Trophoblast cell (in vitro differentiated cells and primary cell): ENCODE results near the gene PDE4D.

ENCODE experiments used
- DNase-seq, 2 donors: peaks; one replicate each; pipeline ENCODE4 v3.0.0-alpha.2; 2016
- H2AFZ ChIP-seq: 2 replicates; pipeline ENCODE4 v1.6.1; 2013; ENCODE audit warnings: low read length, moderate library complexity, mild to moderate bottlenecking; ENCODE audit not compliant: insufficient read depth, poor library complexity
- H2AK5ac ChIP-seq: 2 replicates; pipeline ENCODE4 v1.6.1; 2013; ENCODE audit warnings: mild to moderate bottlenecking, low read length
- H2BK120ac ChIP-seq: 2 replicates; pipeline ENCODE4 v1.6.1; 2013; ENCODE audit warnings: low read length, mild to moderate bottlenecking, moderate library complexity; ENCODE audit not compliant: insufficient read depth, poor library complexity
- H2BK12ac ChIP-seq: 2 replicates; pipeline ENCODE4 v1.6.1; 2013; ENCODE audit warnings: mild to moderate bottlenecking, low read length, moderate library complexity
- H2BK5ac ChIP-seq: 2 replicates; pipeline ENCODE4 v1.6.1; 2013; ENCODE audit warnings: low read length, low read depth, moderate library complexity, mild to moderate bottlenecking; ENCODE audit not compliant: poor library complexity
- H3K14ac ChIP-seq: 2 replicates; pipeline ENCODE4 v1.6.1; 2013; ENCODE audit warnings: mild to moderate bottlenecking, low read length
- H3K18ac ChIP-seq: 2 replicates; pipeline ENCODE4 v1.6.1; 2013; ENCODE audit warnings: mild to moderate bottlenecking, low read length
- H3K23ac ChIP-seq: 2 replicates; pipeline ENCODE4 v1.6.1; 2013; ENCODE audit warnings: low read length
- H3K27ac ChIP-seq: 2 replicates; pipeline ENCODE4 v1.5.1; 2013; ENCODE audit warnings: low read depth, mild to moderate bottlenecking, inconsistent platforms, low read length, moderate library complexity
- H3K27me3 ChIP-seq: 2 replicates; pipeline ENCODE4 v1.6.1; 2013; ENCODE audit warnings: inconsistent platforms, mild to moderate bottlenecking, low read length, moderate library complexity; ENCODE audit not compliant: insufficient read depth
- H3K36me3 ChIP-seq, 2 experiments: 1 replicate in 1 of 2; 2 replicates in 1 of 2; pipeline ENCODE4 v1.6.1; 2013; ENCODE audit warnings: low read length in 2 of 2, mild to moderate bottlenecking in 2 of 2, moderate library complexity in 1 of 2; ENCODE audit not compliant: insufficient read depth in 2 of 2, control insufficient read depth in 1 of 2
- H3K4ac ChIP-seq: 2 replicates; pipeline ENCODE4 v1.6.1; 2013; ENCODE audit warnings: low read depth, mild to moderate bottlenecking, low read length, moderate library complexity
- H3K4me1 ChIP-seq, 2 experiments: 1 replicate in 1 of 2; 2 replicates in 1 of 2; pipeline ENCODE4 v1.6.1; 2013; ENCODE audit warnings: low read length in 2 of 2, mild to moderate bottlenecking in 2 of 2, moderate library complexity in 1 of 2; ENCODE audit not compliant: insufficient read depth in 2 of 2, control insufficient read depth in 1 of 2
- H3K4me2 ChIP-seq: 2 replicates; pipeline ENCODE4 v1.6.1; 2013; ENCODE audit warnings: inconsistent platforms, mild to moderate bottlenecking, low read length, moderate library complexity
- H3K4me3 ChIP-seq: 2 replicates; pipeline ENCODE4 v1.5.1; 2013; ENCODE audit warnings: mild to moderate bottlenecking, low read depth, low read length, inconsistent platforms
- H3K79me1 ChIP-seq: one replicate; pipeline ENCODE4 v1.6.1; 2013; ENCODE audit warnings: low read length
- H3K79me2 ChIP-seq: 2 replicates; pipeline ENCODE4 v1.6.1; 2013; ENCODE audit warnings: low read length, mild to moderate bottlenecking; ENCODE audit not compliant: control insufficient read depth, insufficient read depth, poor library complexity
- H3K9ac ChIP-seq: 2 replicates; pipeline ENCODE4 v1.6.1; 2013; ENCODE audit warnings: mild to moderate bottlenecking, low read length
- H3K9me3 ChIP-seq: 2 replicates; pipeline ENCODE4 v1.6.1; 2013; ENCODE audit warnings: low read depth, mild to moderate bottlenecking, control low read depth, inconsistent platforms, low read length; ENCODE audit not compliant: insufficient read depth
- H4K12ac ChIP-seq: 2 replicates; pipeline ENCODE4 v1.6.1; 2013; ENCODE audit warnings: low read depth, mild to moderate bottlenecking, low read length, moderate library complexity
- H4K8ac ChIP-seq: 2 replicates; pipeline ENCODE4 v1.6.1; 2013; ENCODE audit warnings: low read depth, mild to moderate bottlenecking, low read length, moderate library complexity
- H4K91ac ChIP-seq: one replicate; pipeline ENCODE4 v1.6.1; 2013; ENCODE audit warnings: low read depth, mild to moderate bottlenecking, low read length, moderate library complexity
- WGBS: extraction: QIAGEN DNeasy Blood & Tissue Kit; methylation state at CpG from one replicate; pipeline ENCODE4 v1.1.7; 2013; ENCODE audit warnings: missing lambda C conversion rate; ENCODE audit not compliant: insufficient read length, insufficient coverage; ENCODE audit errors: extremely low coverage; 5-methylcytosine and 5-hydroxymethylcytosine counted together

PDE4D gene

GRCh38 chr5:59036274-59036961, 857.1 kb downstream of the PDE4D start:
- Histone ChIP-seq H3K4me1 (peaks cover 0 to 5% of the 10 kb centered on the region in 2 experiments), H4K12ac (no peak overlapping the region), H2BK120ac (no peak overlapping the region), H3K9ac (no peak overlapping the region), H2AFZ (no peak overlapping the region), H3K18ac (no peak overlapping the region), H3K27ac (no peak overlapping the region), H3K79me2 (peaks cover 12% of the 10 kb centered on the region), H4K91ac (no peak overlapping the region), H3K9me3 (no peaks in the 10 kb centered on the region), H3K14ac (no peak overlapping the region), H3K4me3 (no peak overlapping the region), H2BK12ac (no peak overlapping the region), H3K27me3 (peaks cover 5% of the 10 kb centered on the region), H4K8ac (no peak overlapping the region), H3K36me3 (peaks cover 0 to 3% of the 10 kb centered on the region in 2 experiments), H3K23ac (no peak overlapping the region), H2AK5ac (no peak overlapping the region), H3K79me1 (peaks cover 11% of the 10 kb centered on the region), H3K4me2 (no peak overlapping the region), H2BK5ac (no peak overlapping the region), H3K4ac (no peak overlapping the region)
- DNase-seq = peak; percentile 79 to 85
- WGBS = no CpG with 5 or more reads among the region's 4 CpGs

- Histone ChIP-seq H4K91ac (no peak overlapping the region), H4K8ac (no peak overlapping the region), H3K79me2 (peaks cover 12% of the 10 kb centered on the region), H2BK12ac (no peak overlapping the region), H2BK120ac (no peak overlapping the region), H3K36me3 (peaks cover 2 to 5% of the 10 kb centered on the region in 2 experiments), H2AK5ac (no peak overlapping the region), H2BK5ac (no peak overlapping the region), H3K4me2 (peak overlapping the region; percentile 20), H3K9me3 (no peaks in the 10 kb centered on the region), H3K4ac (no peak overlapping the region), H3K14ac (no peak overlapping the region), H3K9ac (no peak overlapping the region), H3K4me3 (no peak overlapping the region), H3K23ac (no peak overlapping the region), H2AFZ (no peak overlapping the region), H4K12ac (no peak overlapping the region), H3K4me1 (peaks cover 0 to 5% of the 10 kb centered on the region in 2 experiments), H3K27me3 (peaks cover 5% of the 10 kb centered on the region), H3K27ac (no peak overlapping the region), H3K79me1 (peaks cover 11% of the 10 kb centered on the region), H3K18ac (no peak overlapping the region)
- no peak for DNase-seq
Measured at GRCh38 chr5:59035681-59036080, 857.8 kb downstream of the PDE4D start.

DNA sequence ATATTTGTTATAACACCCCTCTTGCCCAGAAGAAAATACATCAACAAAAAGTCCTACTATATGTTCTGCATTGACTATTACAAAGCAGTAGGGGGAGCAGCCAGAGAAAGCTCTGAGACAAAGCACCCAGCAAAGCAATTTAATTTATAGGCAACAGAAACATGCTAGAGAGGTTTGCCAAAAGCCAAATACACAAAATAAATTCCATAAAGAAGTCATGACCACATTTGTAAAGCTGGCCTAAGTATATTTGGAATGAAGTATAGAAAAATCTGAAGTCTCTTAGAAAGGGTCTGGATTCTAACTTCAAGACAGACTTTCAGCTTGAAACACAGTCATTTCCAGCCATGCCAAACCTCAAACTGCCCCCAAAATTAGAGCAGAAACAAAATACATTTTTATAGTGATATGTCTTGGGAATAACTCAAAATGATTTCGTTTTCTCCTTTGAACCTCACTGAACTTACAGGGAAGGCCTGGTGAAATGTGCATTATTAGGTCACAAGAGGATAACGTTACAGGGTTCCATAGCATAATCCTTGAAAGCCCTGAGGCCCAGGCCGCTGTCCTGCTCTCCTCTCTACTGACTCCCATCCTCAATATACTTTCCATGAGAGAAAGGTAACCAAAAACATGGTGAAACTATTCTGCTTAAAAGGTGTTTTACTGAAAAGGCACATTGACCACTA, 858.9 kb downstream of the PDE4D start:
- H4K8ac ChIP-seq = no peak overlapping the region

GRCh38 chr5:59027145-59027907, 866.2 kb downstream of the PDE4D start:
- Histone ChIP-seq H3K9me3 (no peaks in the 10 kb centered on the region), H3K18ac (no peak overlapping the region), H3K79me1 (no peaks in the 10 kb centered on the region), H3K79me2 (peaks cover 2% of the 10 kb centered on the region), H2AFZ (no peak overlapping the region), H3K4me1 (peaks cover 0 to 2% of the 10 kb centered on the region in 2 experiments), H2BK120ac (no peak overlapping the region), H3K9ac (no peak overlapping the region), H3K27me3 (no peaks in the 10 kb centered on the region), H3K4me3 (no peak overlapping the region), H3K4me2 (no peak overlapping the region), H3K27ac (peak overlapping the region; percentile 58), H4K91ac (no peak overlapping the region), H4K12ac (no peak overlapping the region), H3K14ac (no peak overlapping the region), H3K36me3 (peaks cover 5 to 11% of the 10 kb centered on the region in 2 experiments), H4K8ac (no peak overlapping the region), H2BK5ac (no peak overlapping the region), H3K4ac (no peak overlapping the region), H2AK5ac (no peak overlapping the region), H3K23ac (no peak overlapping the region), H2BK12ac (no peak overlapping the region)
- DNase-seq = no peak
- WGBS = no CpG with 5 or more reads among the region's 6 CpGs

More for the DNA sequence above, 858.9 kb downstream of the PDE4D start:
- Histone ChIP-seq H2BK120ac (no peak overlapping the region), H3K4me1 (peaks cover 0 to 2% of the 10 kb centered on the region in 2 experiments), H2AK5ac (no peak overlapping the region), H3K18ac (no peak overlapping the region), H3K23ac (no peak overlapping the region), H3K27me3 (peaks cover 5% of the 10 kb centered on the region), H3K9me3 (no peaks in the 10 kb centered on the region), H2BK12ac (no peak overlapping the region), H3K14ac (no peak overlapping the region), H3K79me1 (peaks cover 11% of the 10 kb centered on the region), H3K4me2 (no peak overlapping the region), H4K12ac (no peak overlapping the region), H4K91ac (no peak overlapping the region), H3K4ac (no peak overlapping the region), H3K9ac (no peak overlapping the region), H3K4me3 (no peak overlapping the region), H2BK5ac (no peak overlapping the region), H3K36me3 (peaks cover 5 to 8% of the 10 kb centered on the region in 2 experiments), H3K79me2 (peaks cover 10% of the 10 kb centered on the region), H3K27ac (peak overlapping the region; percentile 54), H2AFZ (no peak overlapping the region)
- no CpG with 5 or more reads among the region's 3 CpGs for WGBS
- peak in 1 of 2 donors; percentile 49 for DNase-seq
